ENCODE measurements around the gene BACH2. TPM values are rescaled to one million over a fixed set of nuclear protein-coding genes. Genes with fewer than 3 reads are reported as not detected.

The BACH2 gene
- total and polyA plus RNA-seq, 9 of the 15 experiments (the other 6 are each of a cell fraction or from before 2014, with no cell fraction given), result 0.06 to 3.1 (median 0.59) TPM

GRCh38 chr6:90044833-90045381 is 251.7 kb downstream of the BACH2 start (continued):
- peak; percentile 10 for TF ChIP-seq DACH1 (IDR thresholded peaks at IDR 0.05; ENCODE audit: partially characterized antibody)
- TF ChIP-seq, protein P1, sequence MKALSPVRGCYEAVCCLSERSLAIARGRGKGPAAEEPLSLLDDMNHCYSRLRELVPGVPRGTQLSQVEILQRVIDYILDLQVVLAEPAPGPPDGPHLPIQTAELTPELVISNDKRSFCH (CRISPR knock-in tag; IDR thresholded peaks at IDR 0.05), result no peak
- TF ChIP-seq, protein P1 (tag; IDR thresholded peaks at IDR 0.05), result peak; percentile 59; the same call in 1 of the 2 replicates
- TF ChIP-seq ETV1 (tag; conservative IDR thresholded peaks at IDR 0.05; ENCODE audit: low read depth), result peak; percentile 19; the same call in 1 of the 2 replicates
- TF ChIP-seq, protein P2, sequence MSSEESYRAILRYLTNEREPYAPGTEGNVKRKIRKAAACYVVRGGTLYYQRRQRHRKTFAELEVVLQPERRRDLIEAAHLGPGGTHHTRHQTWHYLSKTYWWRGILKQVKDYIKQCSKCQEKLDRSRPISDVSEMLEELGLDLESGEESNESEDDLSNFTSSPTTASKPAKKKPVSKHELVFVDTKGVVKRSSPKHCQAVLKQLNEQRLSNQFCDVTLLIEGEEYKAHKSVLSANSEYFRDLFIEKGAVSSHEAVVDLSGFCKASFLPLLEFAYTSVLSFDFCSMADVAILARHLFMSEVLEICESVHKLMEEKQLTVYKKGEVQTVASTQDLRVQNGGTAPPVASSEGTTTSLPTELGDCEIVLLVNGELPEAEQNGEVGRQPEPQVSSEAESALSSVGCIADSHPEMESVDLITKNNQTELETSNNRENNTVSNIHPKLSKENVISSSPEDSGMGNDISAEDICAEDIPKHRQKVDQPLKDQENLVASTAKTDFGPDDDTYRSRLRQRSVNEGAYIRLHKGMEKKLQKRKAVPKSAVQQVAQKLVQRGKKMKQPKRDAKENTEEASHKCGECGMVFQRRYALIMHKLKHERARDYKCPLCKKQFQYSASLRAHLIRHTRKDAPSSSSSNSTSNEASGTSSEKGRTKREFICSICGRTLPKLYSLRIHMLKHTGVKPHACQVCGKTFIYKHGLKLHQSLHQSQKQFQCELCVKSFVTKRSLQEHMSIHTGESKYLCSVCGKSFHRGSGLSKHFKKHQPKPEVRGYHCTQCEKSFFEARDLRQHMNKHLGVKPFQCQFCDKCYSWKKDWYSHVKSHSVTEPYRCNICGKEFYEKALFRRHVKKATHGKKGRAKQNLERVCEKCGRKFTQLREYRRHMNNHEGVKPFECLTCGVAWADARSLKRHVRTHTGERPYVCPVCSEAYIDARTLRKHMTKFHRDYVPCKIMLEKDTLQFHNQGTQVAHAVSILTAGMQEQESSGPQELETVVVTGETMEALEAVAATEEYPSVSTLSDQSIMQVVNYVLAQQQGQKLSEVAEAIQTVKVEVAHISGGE (CRISPR knock-in tag; IDR thresholded peaks at IDR 0.05), result 0 out of 6 replicates have a peak, but pooled peaks of 1 of the 3 experiments have one; percentile 20
- 0 out of 2 replicates have a peak, but pooled peaks have one; percentile 24 for TF ChIP-seq ZNF232 (CRISPR knock-in tag; IDR thresholded peaks at IDR 0.05)
- peak; percentile 87 for TF ChIP-seq TAL1 (IDR thresholded peaks at IDR 0.05)
- TF ChIP-seq RCOR1 (IDR thresholded peaks at IDR 0.05; ENCODE audit: borderline replicate concordance in 1 of 2, low read depth in 2 of 2, low read length in 2 of 2), result peak in 1 of 2 experiments; percentile 65; a peak in 2 of 4 replicates
- no peak for TF ChIP-seq ZNF384 (IDR thresholded peaks at IDR 0.05; ENCODE audit: low read depth, low read length)
- peak; percentile 91 for TF ChIP-seq SMARCC2 (IDR thresholded peaks at IDR 0.05; ENCODE audit: low read depth)
- TF ChIP-seq KLF16 (IDR thresholded peaks at IDR 0.05), result peak; percentile 89
- TF ChIP-seq ESRRA (IDR thresholded peaks at IDR 0.05; ENCODE audit: borderline replicate concordance, low read depth), result peak; percentile 70; the same call in 1 of the 2 replicates
- TF ChIP-seq HLTF (IDR thresholded peaks at IDR 0.05), result no peak
- TF ChIP-seq, protein P3, sequence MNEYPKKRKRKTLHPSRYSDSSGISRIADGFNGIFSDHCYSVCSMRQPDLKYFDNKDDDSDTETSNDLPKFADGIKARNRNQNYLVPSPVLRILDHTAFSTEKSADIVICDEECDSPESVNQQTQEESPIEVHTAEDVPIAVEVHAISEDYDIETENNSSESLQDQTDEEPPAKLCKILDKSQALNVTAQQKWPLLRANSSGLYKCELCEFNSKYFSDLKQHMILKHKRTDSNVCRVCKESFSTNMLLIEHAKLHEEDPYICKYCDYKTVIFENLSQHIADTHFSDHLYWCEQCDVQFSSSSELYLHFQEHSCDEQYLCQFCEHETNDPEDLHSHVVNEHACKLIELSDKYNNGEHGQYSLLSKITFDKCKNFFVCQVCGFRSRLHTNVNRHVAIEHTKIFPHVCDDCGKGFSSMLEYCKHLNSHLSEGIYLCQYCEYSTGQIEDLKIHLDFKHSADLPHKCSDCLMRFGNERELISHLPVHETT (CRISPR knock-in tag; conservative IDR thresholded peaks at IDR 0.05 in 1 of 2, IDR thresholded peaks at IDR 0.05 in 1 of 2), result peak in 1 of 2 experiments; percentile 63; a peak in 1 of 4 replicates
- TF ChIP-seq ERF (CRISPR knock-in tag; IDR thresholded peaks at IDR 0.05), result no peak
- no peak for TF ChIP-seq PCBP1 (IDR thresholded peaks at IDR 0.05; ENCODE audit: low read depth, low read length, poor library complexity, severe bottlenecking)
- peak; percentile 59; the same call in 1 of the 2 replicates for TF ChIP-seq LEF1 (IDR thresholded peaks at IDR 0.05)
- TF ChIP-seq, protein P4, sequence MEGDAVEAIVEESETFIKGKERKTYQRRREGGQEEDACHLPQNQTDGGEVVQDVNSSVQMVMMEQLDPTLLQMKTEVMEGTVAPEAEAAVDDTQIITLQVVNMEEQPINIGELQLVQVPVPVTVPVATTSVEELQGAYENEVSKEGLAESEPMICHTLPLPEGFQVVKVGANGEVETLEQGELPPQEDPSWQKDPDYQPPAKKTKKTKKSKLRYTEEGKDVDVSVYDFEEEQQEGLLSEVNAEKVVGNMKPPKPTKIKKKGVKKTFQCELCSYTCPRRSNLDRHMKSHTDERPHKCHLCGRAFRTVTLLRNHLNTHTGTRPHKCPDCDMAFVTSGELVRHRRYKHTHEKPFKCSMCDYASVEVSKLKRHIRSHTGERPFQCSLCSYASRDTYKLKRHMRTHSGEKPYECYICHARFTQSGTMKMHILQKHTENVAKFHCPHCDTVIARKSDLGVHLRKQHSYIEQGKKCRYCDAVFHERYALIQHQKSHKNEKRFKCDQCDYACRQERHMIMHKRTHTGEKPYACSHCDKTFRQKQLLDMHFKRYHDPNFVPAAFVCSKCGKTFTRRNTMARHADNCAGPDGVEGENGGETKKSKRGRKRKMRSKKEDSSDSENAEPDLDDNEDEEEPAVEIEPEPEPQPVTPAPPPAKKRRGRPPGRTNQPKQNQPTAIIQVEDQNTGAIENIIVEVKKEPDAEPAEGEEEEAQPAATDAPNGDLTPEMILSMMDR (IDR thresholded peaks at IDR 0.05 in 2 of 3, conservative IDR thresholded peaks at IDR 0.05 in 1 of 3; ENCODE audit: insufficient read depth in 2 of 3, low read depth in 1 of 3, low read length in 3 of 3), result no peak

Measured in K562 (cell line).